Trophoblast cell (in vitro differentiated cells and primary cell): ENCODE measurements around the gene DPYD.

Experiments
- DNase-seq, 2 donors: peaks; one replicate each; pipeline ENCODE4 v3.0.0-alpha.2; 2016
- H2AFZ ChIP-seq: 2 replicates; pipeline ENCODE4 v1.6.1; 2013; ENCODE audit warnings: low read length, moderate library complexity, mild to moderate bottlenecking; ENCODE audit not compliant: insufficient read depth, poor library complexity
- H2AK5ac ChIP-seq: 2 replicates; pipeline ENCODE4 v1.6.1; 2013; ENCODE audit warnings: mild to moderate bottlenecking, low read length
- H2BK120ac ChIP-seq: 2 replicates; pipeline ENCODE4 v1.6.1; 2013; ENCODE audit warnings: low read length, mild to moderate bottlenecking, moderate library complexity; ENCODE audit not compliant: insufficient read depth, poor library complexity
- H2BK12ac ChIP-seq: 2 replicates; pipeline ENCODE4 v1.6.1; 2013; ENCODE audit warnings: mild to moderate bottlenecking, low read length, moderate library complexity
- H2BK5ac ChIP-seq: 2 replicates; pipeline ENCODE4 v1.6.1; 2013; ENCODE audit warnings: low read length, low read depth, moderate library complexity, mild to moderate bottlenecking; ENCODE audit not compliant: poor library complexity
- H3K14ac ChIP-seq: 2 replicates; pipeline ENCODE4 v1.6.1; 2013; ENCODE audit warnings: mild to moderate bottlenecking, low read length
- H3K18ac ChIP-seq: 2 replicates; pipeline ENCODE4 v1.6.1; 2013; ENCODE audit warnings: mild to moderate bottlenecking, low read length
- H3K23ac ChIP-seq: 2 replicates; pipeline ENCODE4 v1.6.1; 2013; ENCODE audit warnings: low read length
- H3K27ac ChIP-seq: 2 replicates; pipeline ENCODE4 v1.5.1; 2013; ENCODE audit warnings: low read depth, mild to moderate bottlenecking, inconsistent platforms, low read length, moderate library complexity
- H3K27me3 ChIP-seq: 2 replicates; pipeline ENCODE4 v1.6.1; 2013; ENCODE audit warnings: inconsistent platforms, mild to moderate bottlenecking, low read length, moderate library complexity; ENCODE audit not compliant: insufficient read depth
- H3K36me3 ChIP-seq, 2 experiments: 1 replicate in 1 of 2; 2 replicates in 1 of 2; pipeline ENCODE4 v1.6.1; 2013; ENCODE audit warnings: low read length in 2 of 2, mild to moderate bottlenecking in 2 of 2, moderate library complexity in 1 of 2; ENCODE audit not compliant: insufficient read depth in 2 of 2, control insufficient read depth in 1 of 2
- H3K4ac ChIP-seq: 2 replicates; pipeline ENCODE4 v1.6.1; 2013; ENCODE audit warnings: low read depth, mild to moderate bottlenecking, low read length, moderate library complexity
- H3K4me1 ChIP-seq, 2 experiments: 1 replicate in 1 of 2; 2 replicates in 1 of 2; pipeline ENCODE4 v1.6.1; 2013; ENCODE audit warnings: low read length in 2 of 2, mild to moderate bottlenecking in 2 of 2, moderate library complexity in 1 of 2; ENCODE audit not compliant: insufficient read depth in 2 of 2, control insufficient read depth in 1 of 2
- H3K4me2 ChIP-seq: 2 replicates; pipeline ENCODE4 v1.6.1; 2013; ENCODE audit warnings: inconsistent platforms, mild to moderate bottlenecking, low read length, moderate library complexity
- H3K4me3 ChIP-seq: 2 replicates; pipeline ENCODE4 v1.5.1; 2013; ENCODE audit warnings: mild to moderate bottlenecking, low read depth, low read length, inconsistent platforms
- H3K79me1 ChIP-seq: one replicate; pipeline ENCODE4 v1.6.1; 2013; ENCODE audit warnings: low read length
- H3K79me2 ChIP-seq: 2 replicates; pipeline ENCODE4 v1.6.1; 2013; ENCODE audit warnings: low read length, mild to moderate bottlenecking; ENCODE audit not compliant: control insufficient read depth, insufficient read depth, poor library complexity
- H3K9ac ChIP-seq: 2 replicates; pipeline ENCODE4 v1.6.1; 2013; ENCODE audit warnings: mild to moderate bottlenecking, low read length
- H3K9me3 ChIP-seq: 2 replicates; pipeline ENCODE4 v1.6.1; 2013; ENCODE audit warnings: low read depth, mild to moderate bottlenecking, control low read depth, inconsistent platforms, low read length; ENCODE audit not compliant: insufficient read depth
- H4K12ac ChIP-seq: 2 replicates; pipeline ENCODE4 v1.6.1; 2013; ENCODE audit warnings: low read depth, mild to moderate bottlenecking, low read length, moderate library complexity
- H4K8ac ChIP-seq: 2 replicates; pipeline ENCODE4 v1.6.1; 2013; ENCODE audit warnings: low read depth, mild to moderate bottlenecking, low read length, moderate library complexity
- H4K91ac ChIP-seq: one replicate; pipeline ENCODE4 v1.6.1; 2013; ENCODE audit warnings: low read depth, mild to moderate bottlenecking, low read length, moderate library complexity
- WGBS: extraction: QIAGEN DNeasy Blood & Tissue Kit; methylation state at CpG from one replicate; pipeline ENCODE4 v1.1.7; 2013; ENCODE audit warnings: missing lambda C conversion rate; ENCODE audit not compliant: insufficient read length, insufficient coverage; ENCODE audit errors: extremely low coverage; 5-methylcytosine and 5-hydroxymethylcytosine counted together

Gene DPYD

DNA sequence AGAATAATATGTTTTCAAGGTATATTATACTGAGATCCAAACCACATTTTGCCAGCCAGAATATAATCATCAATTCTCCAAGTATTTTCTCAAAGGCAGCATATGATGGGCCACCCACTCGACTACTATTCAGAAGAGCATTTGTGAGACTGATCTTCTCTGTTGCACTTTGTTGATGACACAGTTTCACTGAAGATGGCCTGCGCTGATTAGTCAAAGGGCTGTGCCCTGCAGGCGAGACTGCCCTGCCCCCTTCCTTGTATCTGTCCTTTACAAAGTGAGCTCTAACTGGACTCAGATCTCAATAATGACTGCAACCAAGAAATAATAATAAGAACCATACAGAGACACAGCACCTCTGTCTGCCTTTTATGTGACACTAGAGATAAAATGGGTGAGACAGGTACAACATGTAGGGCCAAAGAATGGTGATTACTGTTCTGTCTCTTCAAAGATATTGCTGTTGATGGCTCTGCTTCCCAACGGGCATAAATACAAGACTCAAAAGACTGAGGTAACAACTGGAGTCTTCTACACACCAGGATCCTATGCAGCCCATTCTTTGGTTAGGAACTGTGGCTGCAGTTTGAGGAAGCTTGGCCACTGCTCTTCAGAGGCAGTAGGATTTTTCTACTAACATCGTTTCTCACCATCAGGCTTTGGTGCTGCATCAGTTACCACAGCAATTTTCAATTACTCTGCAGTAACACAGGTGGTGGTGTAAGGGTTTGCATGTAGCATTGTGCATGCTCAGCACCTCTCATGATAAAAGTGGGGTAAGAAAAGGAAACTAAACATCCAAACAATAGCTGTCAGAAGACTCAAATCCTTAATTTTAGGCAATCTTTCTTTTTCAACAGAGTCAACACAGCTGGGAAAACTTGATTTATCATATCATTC is 718.1 kb downstream of the DPYD start:
- Histone ChIP-seq H3K18ac (no peak overlapping the region), H3K79me1 (no peaks in the 10 kb centered on the region), H4K91ac (no peak overlapping the region), H2BK12ac (no peak overlapping the region), H3K9me3 (no peaks in the 10 kb centered on the region), H2AFZ (no peak overlapping the region), H3K36me3 (no peaks in the 10 kb centered on the region), H2BK5ac (no peak overlapping the region), H3K79me2 (no peaks in the 10 kb centered on the region), H3K27me3 (no peaks in the 10 kb centered on the region), H3K4me3 (no peak overlapping the region), H3K4me2 (no peak overlapping the region), H3K23ac (no peak overlapping the region), H3K9ac (no peak overlapping the region), H3K4ac (no peak overlapping the region), H4K8ac (no peak overlapping the region), H3K14ac (no peak overlapping the region), H3K4me1 (peaks cover 0 to 5% of the 10 kb centered on the region in 2 experiments), H2AK5ac (no peak overlapping the region), H3K27ac (no peak overlapping the region), H2BK120ac (no peak overlapping the region), H4K12ac (no peak overlapping the region)
- no CpG with 5 or more reads among the region's 5 CpGs for WGBS
- DNase-seq = no peak

GRCh38 chr1:97201641-97202040 is 719.2 kb downstream of the DPYD start:
- H3K18ac ChIP-seq = no peak overlapping the region
- H2BK5ac ChIP-seq = no peak overlapping the region
- WGBS = no CpG with 5 or more reads among the region's 3 CpGs

GRCh38 chr1:97200595-97200994 is 720.2 kb downstream of the DPYD start:
- Histone ChIP-seq H3K4me3 (no peak overlapping the region), H2BK12ac (no peak overlapping the region), H4K12ac (no peak overlapping the region), H4K8ac (no peak overlapping the region), H3K23ac (no peak overlapping the region), H4K91ac (no peak overlapping the region), H3K27ac (no peak overlapping the region), H3K9ac (no peak overlapping the region), H3K79me1 (no peaks in the 10 kb centered on the region), H3K4me2 (no peak overlapping the region), H3K79me2 (no peaks in the 10 kb centered on the region), H3K14ac (no peak overlapping the region), H3K27me3 (no peaks in the 10 kb centered on the region), H2BK120ac (no peak overlapping the region), H3K4me1 (peaks cover 0 to 5% of the 10 kb centered on the region in 2 experiments), H2AK5ac (no peak overlapping the region), H3K9me3 (no peaks in the 10 kb centered on the region), H3K36me3 (no peaks in the 10 kb centered on the region), H3K18ac (no peak overlapping the region), H2AFZ (no peak overlapping the region), H2BK5ac (no peak overlapping the region), H3K4ac (no peak overlapping the region)
- WGBS = no CpG with 5 or more reads among the region's 2 CpGs
- DNase-seq = no peak

More at GRCh38 chr1:97201641-97202040, 719.2 kb downstream of the DPYD start:
- Histone ChIP-seq H3K4me3 (no peak overlapping the region), H4K12ac (no peak overlapping the region), H2AFZ (no peak overlapping the region), H2BK12ac (no peak overlapping the region), H3K79me1 (no peaks in the 10 kb centered on the region), H4K91ac (no peak overlapping the region), H3K4me2 (no peak overlapping the region), H2AK5ac (no peak overlapping the region), H3K4me1 (peaks cover 0 to 5% of the 10 kb centered on the region in 2 experiments), H3K9me3 (no peaks in the 10 kb centered on the region), H3K9ac (no peak overlapping the region), H3K4ac (no peak overlapping the region), H3K79me2 (no peaks in the 10 kb centered on the region), H4K8ac (no peak overlapping the region), H3K23ac (no peak overlapping the region), H3K27me3 (no peaks in the 10 kb centered on the region), H3K27ac (no peak overlapping the region), H3K14ac (no peak overlapping the region), H2BK120ac (no peak overlapping the region), H3K36me3 (no peaks in the 10 kb centered on the region)
- no peak for DNase-seq

DNA sequence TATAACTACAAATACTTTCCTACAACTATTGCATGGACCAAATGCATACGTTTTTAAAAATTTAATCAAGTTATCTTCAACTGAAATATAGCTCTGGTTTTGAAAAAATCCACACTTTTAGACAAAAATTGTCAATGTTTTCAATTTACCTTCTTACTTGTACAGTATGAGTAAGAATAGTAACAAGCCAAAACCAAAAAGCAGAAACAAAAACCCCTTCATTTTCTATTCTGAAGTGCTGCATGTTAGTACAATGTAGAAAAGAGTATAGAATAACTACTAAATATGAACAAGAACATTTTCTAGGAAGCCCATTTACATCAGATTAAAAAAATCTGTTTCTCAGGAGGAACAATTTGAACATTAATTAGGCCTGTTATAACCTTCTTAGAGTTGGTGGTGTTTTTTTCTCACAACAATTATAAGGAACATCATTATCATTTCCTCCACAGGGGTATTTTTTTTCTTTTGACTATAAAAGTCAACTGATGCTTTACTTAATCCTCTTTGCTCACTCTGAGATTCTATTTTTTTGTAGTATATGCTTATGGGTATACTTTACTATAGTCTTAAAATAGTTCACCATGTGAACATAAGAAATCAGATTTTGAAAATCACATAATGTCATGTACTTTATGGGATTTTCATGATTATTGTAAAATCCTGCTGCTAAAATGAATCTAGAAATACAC is 723.9 kb downstream of the DPYD start:
- H4K8ac ChIP-seq = no peak overlapping the region
- H3K14ac ChIP-seq = no peak overlapping the region
- H3K4ac ChIP-seq = no peak overlapping the region
- no peak for DNase-seq
- no peak overlapping the region for H3K4me2 ChIP-seq
- H3K23ac ChIP-seq = no peak overlapping the region
- H2BK120ac ChIP-seq = no peak overlapping the region
- H2BK12ac ChIP-seq = no peak overlapping the region
- no peak overlapping the region for H3K9ac ChIP-seq
- no peak overlapping the region for H2AK5ac ChIP-seq
- no peak overlapping the region for H3K18ac ChIP-seq
- no peak overlapping the region for H3K4me3 ChIP-seq
- no peaks in the 10 kb centered on the region for H3K79me1 ChIP-seq
- H3K9me3 ChIP-seq = no peaks in the 10 kb centered on the region
- WGBS = no CpG with 5 or more reads among the region's 1 CpG
- H2AFZ ChIP-seq = no peak overlapping the region
- no peaks in the 10 kb centered on the region for H3K27me3 ChIP-seq
- H3K4me1 ChIP-seq = peaks cover 0 to 2% of the 10 kb centered on the region in 2 experiments
- no peaks in the 10 kb centered on the region for H3K36me3 ChIP-seq
- no peak overlapping the region for H3K27ac ChIP-seq
- H3K79me2 ChIP-seq = no peaks in the 10 kb centered on the region
- no peak overlapping the region for H4K91ac ChIP-seq
- H4K12ac ChIP-seq = no peak overlapping the region
- H2BK5ac ChIP-seq = no peak overlapping the region
